DND-41 (cell line): ENCODE results near the gene MAP6.

Source experiments
- ATAC-seq: fragments of 200-7000 bp; cut with Tn5 transposase; 3 replicates; pipeline ENCODE4 v1.9.1; 2021; ENCODE audit warnings: low read depth; ENCODE audit not compliant: insufficient read depth
- DNase-seq: peaks from one replicate; pipeline ENCODE4 v3.0.0-alpha.2; 2020
- H2AFZ ChIP-seq: 2 replicates; pipeline ENCODE4 v1.6.0; 2012; ENCODE audit warnings: low read depth, low read length
- H3K27ac ChIP-seq: 2 replicates; pipeline ENCODE4 v1.5.1; 2012; ENCODE audit warnings: low read length, inconsistent platforms
- H3K27me3 ChIP-seq: fragments of 200-600 bp; sonication (generic); 2 replicates; pipeline ENCODE4 v1.6.0; 2012; ENCODE audit warnings: low read length, mild to moderate bottlenecking, inconsistent platforms; ENCODE audit not compliant: insufficient read depth, poor library complexity
- H3K36me3 ChIP-seq: 2 replicates; pipeline ENCODE4 v1.5.1; 2012; ENCODE audit warnings: low read length, inconsistent platforms; ENCODE audit not compliant: insufficient read depth
- H3K4me1 ChIP-seq: 2 replicates; pipeline ENCODE4 v1.5.1; 2012; ENCODE audit warnings: mild to moderate bottlenecking, low read length; ENCODE audit not compliant: insufficient read depth
- H3K4me2 ChIP-seq: 2 replicates; pipeline ENCODE4 v1.6.0; 2012; ENCODE audit warnings: mild to moderate bottlenecking, moderate library complexity, low read length, inconsistent platforms; ENCODE audit not compliant: insufficient read depth
- H3K4me3 ChIP-seq, 2 experiments: fragments of 200-600 bp in 1 of 2; shearing (Covaris generic) in 1 of 2; 2 replicates each; pipeline ENCODE4 v1.5.1; 2012 to 2016; ENCODE audit warnings: inconsistent platforms in 2 of 2, low read length in 2 of 2, mild to moderate bottlenecking in 2 of 2, low read depth in 1 of 2, moderate library complexity in 1 of 2
- H3K79me2 ChIP-seq: 2 replicates; pipeline ENCODE4 v1.6.0; 2012; ENCODE audit warnings: low read length, inconsistent platforms; ENCODE audit not compliant: insufficient read depth
- H3K9ac ChIP-seq: 2 replicates; pipeline ENCODE4 v1.6.0; 2012; ENCODE audit warnings: low read depth, mild to moderate bottlenecking, inconsistent platforms, low read length, moderate library complexity
- H3K9me3 ChIP-seq: 2 replicates; pipeline ENCODE4 v1.5.1; 2012; ENCODE audit warnings: low read length, moderate library complexity, mild to moderate bottlenecking, inconsistent platforms; ENCODE audit not compliant: insufficient read depth, severe bottlenecking
- H4K20me1 ChIP-seq: 2 replicates; pipeline ENCODE4 v1.6.0; 2012; ENCODE audit warnings: low read length; ENCODE audit not compliant: insufficient read depth
- EZH2 ChIP-seq: IDR thresholded peaks from 3 replicates; pipeline ENCODE4 v1.6.1; 2012; ENCODE audit warnings: borderline replicate concordance, low read depth, mild to moderate bottlenecking, moderate library complexity, low read length, inconsistent platforms; ENCODE audit not compliant: severe bottlenecking
- TF ChIP-seq, protein P1 (sequence below): IDR thresholded peaks from 2 replicates; pipeline ENCODE4 v1.5.1; 2012; ENCODE audit warnings: borderline replicate concordance, low read length, moderate library complexity, mild to moderate bottlenecking; ENCODE audit not compliant: poor library complexity, severe bottlenecking; ENCODE audit errors: extremely low read depth

MAP6 gene

DNA sequence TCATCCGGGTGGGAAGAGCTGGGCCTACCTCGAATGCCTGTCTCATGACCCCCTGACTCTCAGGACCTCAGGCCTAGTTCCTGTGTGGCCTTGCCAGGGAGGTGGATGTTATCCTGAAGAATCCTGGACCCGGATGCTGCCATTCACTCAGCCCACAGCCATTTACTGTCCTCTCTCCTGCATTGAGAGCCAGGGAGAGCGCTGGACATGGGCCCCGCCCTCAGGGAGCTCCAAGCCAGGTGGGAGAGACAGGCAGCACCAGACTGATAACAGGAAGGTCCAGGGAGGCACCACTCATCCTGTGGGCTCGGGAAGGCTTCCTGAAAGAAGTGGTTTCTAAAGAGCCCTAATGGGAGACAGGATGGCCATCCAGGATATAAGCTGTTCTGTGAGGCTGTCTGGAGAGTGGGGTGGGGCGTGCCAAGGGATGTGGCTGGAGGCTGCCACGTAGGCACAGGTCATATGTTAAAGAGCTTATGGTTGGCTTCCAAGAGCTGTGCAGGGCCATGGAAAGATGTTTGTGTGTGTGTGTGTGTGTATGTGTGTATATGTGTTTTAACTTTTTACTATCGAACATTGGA lies 98.2 kb downstream of the MAP6 start:
- H3K4me1 ChIP-seq, result 0 out of 2 replicates have a peak, but pooled peaks cover under 1% of the 10 kb centered on the region
- ATAC-seq, result no peak
- peaks cover 61% of the 10 kb centered on the region for H3K36me3 ChIP-seq
- no peak overlapping the region for H2AFZ ChIP-seq
- H3K27ac ChIP-seq, result no peak overlapping the region
- no peak for DNase-seq
- no peak for TF ChIP-seq EZH2
- TF ChIP-seq, protein P1, sequence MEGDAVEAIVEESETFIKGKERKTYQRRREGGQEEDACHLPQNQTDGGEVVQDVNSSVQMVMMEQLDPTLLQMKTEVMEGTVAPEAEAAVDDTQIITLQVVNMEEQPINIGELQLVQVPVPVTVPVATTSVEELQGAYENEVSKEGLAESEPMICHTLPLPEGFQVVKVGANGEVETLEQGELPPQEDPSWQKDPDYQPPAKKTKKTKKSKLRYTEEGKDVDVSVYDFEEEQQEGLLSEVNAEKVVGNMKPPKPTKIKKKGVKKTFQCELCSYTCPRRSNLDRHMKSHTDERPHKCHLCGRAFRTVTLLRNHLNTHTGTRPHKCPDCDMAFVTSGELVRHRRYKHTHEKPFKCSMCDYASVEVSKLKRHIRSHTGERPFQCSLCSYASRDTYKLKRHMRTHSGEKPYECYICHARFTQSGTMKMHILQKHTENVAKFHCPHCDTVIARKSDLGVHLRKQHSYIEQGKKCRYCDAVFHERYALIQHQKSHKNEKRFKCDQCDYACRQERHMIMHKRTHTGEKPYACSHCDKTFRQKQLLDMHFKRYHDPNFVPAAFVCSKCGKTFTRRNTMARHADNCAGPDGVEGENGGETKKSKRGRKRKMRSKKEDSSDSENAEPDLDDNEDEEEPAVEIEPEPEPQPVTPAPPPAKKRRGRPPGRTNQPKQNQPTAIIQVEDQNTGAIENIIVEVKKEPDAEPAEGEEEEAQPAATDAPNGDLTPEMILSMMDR, result no peak
- no peak overlapping the region for H3K4me2 ChIP-seq
- no peaks in the 10 kb centered on the region for H3K27me3 ChIP-seq
- no peak overlapping the region for H3K4me3 ChIP-seq
- no peak overlapping the region for H3K9ac ChIP-seq
- no peaks in the 10 kb centered on the region for H3K9me3 ChIP-seq
- no peaks in the 10 kb centered on the region for H3K79me2 ChIP-seq
- H4K20me1 ChIP-seq, result no peaks in the 10 kb centered on the region

DNA sequence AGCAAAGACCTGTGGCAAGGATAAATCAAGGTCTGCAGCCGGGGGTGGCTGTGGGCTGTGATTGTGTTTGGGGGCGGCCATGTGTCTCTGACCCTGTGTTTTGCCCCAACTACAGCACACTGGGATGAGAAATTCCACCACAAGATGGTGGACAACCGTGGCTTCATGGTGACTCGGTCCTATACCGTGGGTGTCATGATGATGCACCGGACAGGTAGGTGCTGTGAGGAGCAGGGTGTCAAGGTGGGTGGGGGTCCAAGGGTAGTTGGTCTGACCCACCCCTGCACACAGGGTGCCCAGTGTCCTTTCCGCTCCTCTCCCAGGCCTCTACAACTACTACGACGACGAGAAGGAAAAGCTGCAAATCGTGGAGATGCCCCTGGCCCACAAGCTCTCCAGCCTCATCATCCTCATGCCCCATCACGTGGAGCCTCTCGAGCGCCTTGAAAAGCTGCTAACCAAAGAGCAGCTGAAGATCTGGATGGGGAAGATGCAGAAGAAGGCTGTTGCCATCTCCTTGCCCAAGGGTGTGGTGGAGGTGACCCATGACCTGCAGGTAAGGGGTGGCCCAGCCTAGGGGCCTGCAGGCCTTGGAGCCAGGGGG lies 100.1 kb downstream of the MAP6 start:
- Histone ChIP-seq H3K27me3 (no peaks in the 10 kb centered on the region), H3K27ac (no peak overlapping the region), H3K4me2 (no peak overlapping the region), H3K36me3 (peaks cover 61% of the 10 kb centered on the region), H4K20me1 (no peaks in the 10 kb centered on the region), H3K9me3 (no peaks in the 10 kb centered on the region), H3K4me1 (peaks cover 9% of the 10 kb centered on the region), H3K9ac (no peak overlapping the region), H2AFZ (no peak overlapping the region), H3K4me3 (no peak overlapping the region), H3K79me2 (peaks cover 11% of the 10 kb centered on the region)
- ATAC-seq, result no peak
- no peak for TF ChIP-seq EZH2
- TF ChIP-seq, protein P1, result no peak
- DNase-seq, result no peak

DNA sequence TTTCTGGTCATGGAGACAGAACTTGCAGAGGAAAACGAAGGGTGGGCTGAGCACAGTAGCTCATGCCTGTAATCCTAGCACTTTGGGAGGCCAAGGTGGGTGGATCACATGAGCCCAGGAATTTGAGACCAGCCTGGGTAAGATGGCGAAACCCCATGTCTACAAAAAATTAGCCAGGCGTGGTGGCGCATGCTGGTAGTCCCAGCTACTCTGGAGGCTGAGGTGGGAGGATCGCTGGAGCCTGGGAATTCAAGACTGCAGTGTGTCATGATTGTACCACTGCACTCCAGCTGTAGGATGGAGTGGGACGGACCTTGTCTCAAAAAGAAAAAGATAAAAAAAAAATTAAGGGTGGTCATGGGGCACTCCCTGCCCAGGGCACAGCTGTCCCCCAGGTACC lies 100.9 kb downstream of the MAP6 start:
- no peaks in the 10 kb centered on the region for H4K20me1 ChIP-seq
- H3K9me3 ChIP-seq, result no peaks in the 10 kb centered on the region

More for the DNA sequence above, 100.9 kb downstream of the MAP6 start:
- no peak overlapping the region for H2AFZ ChIP-seq
- H3K4me2 ChIP-seq, result no peak overlapping the region
- H3K4me3 ChIP-seq, result no peak overlapping the region
- no peak for DNase-seq
- no peak overlapping the region for H3K9ac ChIP-seq
- H3K4me1 ChIP-seq, result peaks cover 16% of the 10 kb centered on the region
- H3K79me2 ChIP-seq, result peaks cover 19% of the 10 kb centered on the region
- no peak overlapping the region for H3K27ac ChIP-seq
- H3K27me3 ChIP-seq, result no peaks in the 10 kb centered on the region
- H3K36me3 ChIP-seq, result peaks cover 57% of the 10 kb centered on the region
- ATAC-seq, result no peak
- TF ChIP-seq, protein P1, result no peak
- no peak for TF ChIP-seq EZH2
